Astrocyte of the cerebellum (primary cell): ENCODE results near the gene GPR137C.

Experiments
- DNase-seq: peaks from one replicate; pipeline ENCODE4 v3.0.0-alpha.2; 2011; ENCODE audit warnings: low read depth
- H3K4me3 ChIP-seq: 2 replicates; pipeline ENCODE4 v1.5.1; 2011; ENCODE audit warnings: mild to moderate bottlenecking, low read depth, low read length, moderate library complexity
- in situ Hi-C: cut with HindIII; loops from 2 replicates; pipeline ENCODE4 v1.10.0; 2017; ENCODE audit warnings: low sequenced_read_pairs
- TF ChIP-seq, protein P1 (sequence below): IDR thresholded peaks from 2 replicates; pipeline ENCODE4 v1.5.1; 2012; ENCODE audit warnings: low read length, low read depth, moderate library complexity, mild to moderate bottlenecking; ENCODE audit errors: missing control alignments

Gene GPR137C

DNA sequence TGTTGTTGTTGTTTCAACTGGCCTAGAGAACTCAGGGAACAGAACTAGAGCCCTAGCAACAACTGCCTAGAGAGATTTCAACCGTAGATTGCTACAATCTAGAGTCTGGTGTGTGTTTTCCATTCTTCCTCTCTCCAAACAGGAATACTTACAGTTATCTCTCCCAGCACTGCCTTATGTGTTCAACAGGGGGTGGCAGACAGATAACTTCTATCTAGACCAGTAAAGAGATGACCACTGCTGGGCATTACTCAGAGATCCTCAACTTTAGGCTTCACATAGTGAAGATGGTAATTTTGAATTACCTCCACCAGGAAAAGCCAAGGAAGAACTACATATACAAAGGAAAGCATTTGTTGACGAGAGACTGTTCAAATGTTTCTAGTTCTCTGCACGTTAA, 5.1 kb upstream of the GPR137C start:
- no peak overlapping the region for H3K4me3 ChIP-seq
- TF ChIP-seq, protein P1, sequence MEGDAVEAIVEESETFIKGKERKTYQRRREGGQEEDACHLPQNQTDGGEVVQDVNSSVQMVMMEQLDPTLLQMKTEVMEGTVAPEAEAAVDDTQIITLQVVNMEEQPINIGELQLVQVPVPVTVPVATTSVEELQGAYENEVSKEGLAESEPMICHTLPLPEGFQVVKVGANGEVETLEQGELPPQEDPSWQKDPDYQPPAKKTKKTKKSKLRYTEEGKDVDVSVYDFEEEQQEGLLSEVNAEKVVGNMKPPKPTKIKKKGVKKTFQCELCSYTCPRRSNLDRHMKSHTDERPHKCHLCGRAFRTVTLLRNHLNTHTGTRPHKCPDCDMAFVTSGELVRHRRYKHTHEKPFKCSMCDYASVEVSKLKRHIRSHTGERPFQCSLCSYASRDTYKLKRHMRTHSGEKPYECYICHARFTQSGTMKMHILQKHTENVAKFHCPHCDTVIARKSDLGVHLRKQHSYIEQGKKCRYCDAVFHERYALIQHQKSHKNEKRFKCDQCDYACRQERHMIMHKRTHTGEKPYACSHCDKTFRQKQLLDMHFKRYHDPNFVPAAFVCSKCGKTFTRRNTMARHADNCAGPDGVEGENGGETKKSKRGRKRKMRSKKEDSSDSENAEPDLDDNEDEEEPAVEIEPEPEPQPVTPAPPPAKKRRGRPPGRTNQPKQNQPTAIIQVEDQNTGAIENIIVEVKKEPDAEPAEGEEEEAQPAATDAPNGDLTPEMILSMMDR: no peak
- DNase-seq: no peak
- in situ Hi-C loops: no loop called here

DNA sequence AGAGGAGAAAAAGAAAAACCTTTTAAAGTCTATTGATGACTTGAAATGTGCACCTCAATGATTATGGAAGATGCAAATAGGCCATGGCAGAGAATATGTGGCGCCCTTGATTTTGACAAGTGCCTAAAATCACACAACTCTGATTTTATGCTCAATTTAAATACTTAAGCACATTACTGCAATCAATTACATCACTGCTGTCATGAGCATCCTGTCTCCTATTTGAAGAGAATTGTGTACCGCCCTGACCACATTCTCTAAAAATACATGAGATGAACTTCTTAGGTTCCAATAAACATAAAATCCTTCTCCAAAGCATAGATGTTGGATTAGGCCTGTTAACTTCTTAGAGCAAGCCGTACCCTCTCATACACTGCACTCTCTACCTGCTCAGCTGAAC, 2.0 kb upstream of the GPR137C start:
- TF ChIP-seq, protein P1: no peak
- in situ Hi-C loops: loop anchor here (5.0 kb wide), 1 partner anchor 82 kb away; no protein-coding TSS in a partner anchor
- no peak overlapping the region for H3K4me3 ChIP-seq
- DNase-seq: no peak

DNA sequence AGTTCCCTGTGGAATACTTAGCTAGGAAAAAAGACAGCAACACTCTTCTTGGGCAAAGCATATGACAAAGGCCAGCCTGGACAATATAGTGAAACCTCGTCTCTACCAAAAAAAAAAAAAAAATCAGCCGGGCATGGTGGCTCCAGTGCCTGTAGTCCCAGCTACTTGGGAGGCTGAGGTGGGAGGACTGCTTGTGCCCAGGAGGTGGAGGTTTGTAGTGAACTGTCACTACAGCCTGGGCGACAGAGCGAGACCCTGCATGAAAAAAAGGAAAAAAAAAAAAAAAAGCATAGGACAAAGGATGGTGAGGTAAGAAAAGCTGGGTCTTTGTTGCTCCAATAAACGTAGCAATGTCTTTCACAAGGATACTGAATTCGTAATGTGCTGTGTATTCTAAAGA, 1.4 kb upstream of the GPR137C start:
- in situ Hi-C loops: loop anchor here (5.0 kb wide), 1 partner anchor 81 kb away; no protein-coding TSS in a partner anchor
- peak overlapping the region; percentile 62 for H3K4me3 ChIP-seq
- TF ChIP-seq, protein P1: no peak
- DNase-seq: no peak

DNA sequence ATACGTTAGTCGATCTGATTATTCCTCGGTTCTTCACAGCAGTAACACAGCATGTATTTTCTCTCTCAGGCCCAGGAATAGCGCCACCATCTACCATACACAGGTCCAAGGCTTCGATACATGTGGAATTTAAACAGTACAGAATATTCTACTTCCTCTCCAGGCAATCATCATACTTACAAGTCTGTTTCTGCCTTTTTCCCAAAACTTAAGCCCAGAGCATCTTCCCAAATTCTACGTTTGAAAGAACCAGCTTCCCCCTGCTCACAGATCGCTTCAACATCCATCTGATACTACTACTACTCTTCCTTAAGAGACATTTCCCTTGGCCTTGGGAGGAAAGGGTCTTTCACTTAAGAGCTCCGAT, 957 bp upstream of the GPR137C start:
- in situ Hi-C loops: loop anchor here (5.0 kb wide), 1 partner anchor 81 kb away; no protein-coding TSS in a partner anchor
- TF ChIP-seq, protein P1: peak; percentile 47
- DNase-seq: no peak
- H3K4me3 ChIP-seq: peak overlapping the region; percentile 62

DNA sequence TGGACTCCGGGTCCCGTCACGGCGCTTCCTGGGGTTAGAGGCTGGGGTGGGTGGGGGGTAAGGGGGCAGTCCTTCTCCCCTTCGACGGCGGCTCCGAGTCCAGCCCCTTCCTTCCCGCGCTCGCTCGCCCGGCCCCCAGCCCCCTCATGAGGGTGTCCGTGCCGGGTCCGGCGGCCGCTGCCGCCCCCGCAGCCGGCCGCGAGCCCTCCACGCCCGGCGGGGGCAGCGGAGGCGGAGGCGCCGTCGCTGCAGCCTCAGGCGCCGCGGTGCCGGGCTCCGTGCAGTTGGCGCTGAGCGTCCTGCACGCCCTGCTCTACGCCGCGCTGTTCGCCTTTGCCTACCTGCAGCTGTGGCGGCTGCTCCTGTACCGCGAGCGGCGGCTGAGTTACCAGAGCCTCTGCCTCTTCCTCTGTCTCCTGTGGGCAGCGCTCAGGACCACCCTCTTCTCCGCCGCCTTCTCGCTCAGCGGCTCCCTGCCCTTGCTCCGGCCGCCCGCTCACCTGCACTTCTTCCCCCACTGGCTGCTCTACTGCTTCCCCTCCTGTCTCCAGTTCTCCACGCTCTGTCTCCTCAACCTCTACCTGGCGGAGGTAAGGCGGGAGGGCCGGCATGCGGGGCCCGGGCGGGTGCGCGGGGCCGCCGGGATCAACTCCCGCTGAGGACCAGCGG, 500 bp downstream of the GPR137C start:
- DNase-seq: no peak
- TF ChIP-seq, protein P1: no peak
- in situ Hi-C loops: loop anchor here (5.0 kb wide), 1 partner anchor 79 kb away; no protein-coding TSS in a partner anchor
- peak overlapping the region; percentile 62 for H3K4me3 ChIP-seq

DNA sequence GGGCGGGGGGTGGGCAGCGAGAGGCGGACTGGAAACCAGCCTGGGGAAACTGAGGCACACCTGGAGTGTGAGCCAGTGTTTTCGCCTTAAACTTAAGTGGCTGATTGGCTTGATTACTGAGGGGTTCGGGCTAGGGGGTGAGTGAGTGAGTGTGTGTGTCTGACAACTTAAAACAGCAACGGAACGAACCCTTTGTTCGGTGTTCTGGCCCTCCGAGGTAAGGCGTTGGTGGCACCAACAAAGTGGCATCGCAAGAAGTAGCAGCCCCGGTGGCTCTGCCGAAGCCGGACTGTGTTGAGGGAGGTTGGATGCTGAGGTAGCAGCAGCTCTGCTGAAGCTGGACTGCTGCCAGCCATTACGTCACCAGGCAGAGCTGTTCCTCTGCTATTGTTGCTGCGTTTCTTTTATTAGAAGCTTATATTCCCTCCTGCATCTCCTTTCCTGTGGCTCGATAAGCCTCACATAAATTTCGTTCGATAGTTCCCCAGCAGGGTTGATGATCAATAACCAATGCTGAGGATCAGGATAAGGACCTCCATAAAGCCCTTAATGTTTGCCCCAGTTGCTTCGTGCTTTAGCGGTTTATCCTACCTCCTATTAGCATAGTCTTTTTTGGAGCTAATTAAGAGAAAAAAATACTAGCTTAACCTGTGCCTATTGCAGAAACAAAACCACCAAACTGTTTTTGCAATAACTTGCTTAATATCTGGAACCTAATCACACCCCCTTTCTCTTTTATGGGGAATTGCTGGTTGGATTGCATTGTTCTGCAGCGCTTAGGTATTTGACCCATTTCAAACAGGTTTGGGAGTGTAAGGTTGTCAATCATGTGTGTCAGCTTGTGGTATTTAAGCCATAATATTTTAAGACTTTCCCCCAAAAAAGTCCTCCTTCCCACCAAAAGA, 1.3 kb downstream of the GPR137C start:
- in situ Hi-C loops: loop anchor here (5.0 kb wide), 1 partner anchor 78 kb away; no protein-coding TSS in a partner anchor
- DNase-seq: peak; percentile 84
- TF ChIP-seq, protein P1: no peak
- H3K4me3 ChIP-seq: peak overlapping the region; percentile 62
